ENCODE measurements around the gene NDUFB4. TPM values are rescaled to one million over a fixed set of nuclear protein-coding genes. Genes with fewer than 3 reads are reported as not detected.

NDUFB4 gene
- 163 TPM for polyA plus RNA-seq (2013, experiment 1 of 2; ENCODE audit: insufficient read length)
- polyA plus RNA-seq (2013, experiment 2 of 2; ENCODE audit: insufficient read length) = 145 TPM

DNA sequence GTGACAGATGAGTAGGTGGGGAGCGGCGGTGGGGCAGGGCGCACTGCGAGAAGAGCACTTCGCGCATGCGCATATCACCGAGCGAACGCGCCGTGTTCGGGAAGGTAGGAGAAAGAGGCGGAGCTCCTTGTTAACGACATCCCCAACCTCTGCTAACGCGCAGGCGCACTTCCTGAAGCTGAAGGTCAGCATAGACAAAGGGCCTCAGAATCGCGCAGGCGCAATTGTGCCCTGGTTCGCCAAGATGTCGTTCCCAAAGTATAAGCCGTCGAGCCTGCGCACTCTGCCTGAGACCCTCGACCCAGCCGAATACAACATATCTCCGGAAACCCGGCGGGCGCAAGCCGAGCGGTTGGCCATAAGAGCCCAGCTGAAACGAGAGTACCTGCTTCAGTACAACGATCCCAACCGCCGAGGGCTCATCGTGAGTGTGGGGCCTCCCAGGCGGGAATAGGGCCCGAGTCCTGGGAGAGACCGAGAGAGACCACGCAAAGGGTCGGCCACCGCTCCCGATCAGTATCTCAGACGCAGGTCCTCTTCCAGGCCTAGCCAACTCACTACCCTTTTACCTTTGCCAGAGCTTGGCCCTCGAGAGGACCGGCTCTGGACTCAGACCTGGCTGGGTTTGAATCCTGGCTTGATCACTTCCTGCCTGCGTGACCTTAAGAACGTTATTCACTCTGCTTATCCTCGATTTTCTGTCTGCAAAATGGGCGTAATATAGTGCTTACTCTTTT is at the start of gene NDUFB4:
TSS of gene NDUFB4 (plus strand) at position 221 of the 737 bp plus-strand sequence. CDS start at position 245, 24 bp downstream.
- DNase-seq = peak; percentile 99

GRCh38 chr3:120550546-120550945 is 45.6 kb upstream of the NDUFB4 start:
- peak; percentile 79 for DNase-seq

DNA sequence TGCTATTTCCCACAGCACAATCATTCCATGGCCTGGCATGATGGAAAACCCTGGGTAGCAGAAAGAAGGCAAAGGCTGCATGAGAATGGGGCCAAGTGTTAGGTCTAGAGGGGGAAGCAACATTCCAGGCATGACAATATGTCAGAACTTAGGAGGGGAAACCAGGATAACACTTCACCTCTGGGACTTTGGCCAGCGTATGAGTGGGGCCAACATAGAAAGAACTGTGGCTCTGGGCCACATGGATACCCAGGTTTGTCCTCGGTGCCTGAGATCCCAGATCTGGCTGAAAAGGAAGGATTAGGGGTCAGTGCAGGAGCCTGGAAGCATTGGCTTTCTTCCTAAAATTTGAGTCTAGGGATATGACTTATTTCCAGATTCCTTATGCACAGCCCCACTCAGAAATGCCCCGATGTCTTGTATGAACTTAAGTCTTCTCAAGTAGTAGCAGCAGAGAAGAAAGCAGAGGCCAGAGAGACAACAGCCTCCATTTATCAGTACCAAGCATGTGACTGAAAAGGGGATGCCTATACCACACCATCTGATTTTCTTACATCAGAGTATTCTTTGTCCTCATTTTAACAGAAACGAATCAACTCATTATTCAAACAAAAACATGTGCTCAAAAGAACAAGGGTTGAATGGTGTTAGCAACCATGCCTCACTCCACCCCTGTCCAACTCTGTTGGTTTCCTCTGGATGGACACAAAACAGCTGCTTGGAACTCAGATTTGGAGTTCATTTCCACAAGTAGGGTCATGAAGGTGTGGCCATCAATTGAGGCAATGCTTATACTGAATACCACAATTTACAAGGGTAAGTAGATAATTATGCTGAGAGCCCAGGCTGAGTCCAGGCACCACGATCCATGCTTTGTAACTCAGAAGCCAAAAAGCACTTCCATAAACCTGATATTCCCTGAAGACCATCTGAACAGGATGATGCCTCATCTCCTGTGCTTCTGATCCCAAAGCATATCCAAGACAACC is 43.7 kb upstream of the NDUFB4 start:
- no peak for DNase-seq

DNA sequence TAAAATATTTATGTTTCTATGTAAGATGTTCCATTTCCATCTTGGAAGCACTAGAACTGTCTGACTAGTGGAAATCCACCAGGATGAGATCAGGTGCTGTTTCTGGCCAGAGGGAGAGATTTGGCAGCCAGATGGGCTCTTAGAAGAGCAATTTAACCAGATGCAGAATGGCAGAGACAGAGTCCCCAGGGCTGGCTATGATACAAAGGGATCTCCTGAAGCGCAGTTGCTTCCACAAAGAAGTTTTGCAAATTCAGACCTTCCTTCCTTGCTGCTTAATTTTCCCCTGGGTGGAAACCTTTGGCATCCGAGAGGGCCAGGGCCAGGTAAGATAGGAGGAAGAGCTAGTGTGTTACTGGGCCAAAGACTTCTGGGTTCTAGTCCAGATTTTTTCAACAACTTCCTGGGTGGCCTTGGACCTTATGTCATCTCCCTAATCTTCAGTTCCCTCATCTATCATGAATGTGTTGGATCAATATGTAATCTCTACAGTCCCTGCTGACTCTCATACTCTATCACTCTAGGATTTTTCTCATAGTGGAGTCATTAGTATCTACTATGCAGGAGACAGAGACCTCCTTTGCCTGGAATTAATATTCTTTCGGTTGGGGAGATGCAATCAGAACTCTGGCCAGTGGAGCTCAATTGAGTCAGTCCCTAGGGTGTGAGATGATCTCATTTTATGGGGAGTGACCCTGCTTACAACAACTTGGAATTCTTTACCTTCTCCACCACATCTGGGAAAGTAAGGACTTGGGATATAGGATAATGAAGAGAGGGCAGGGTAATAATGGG is 41.1 kb upstream of the NDUFB4 start:
- peak; percentile 67 for DNase-seq

DNA sequence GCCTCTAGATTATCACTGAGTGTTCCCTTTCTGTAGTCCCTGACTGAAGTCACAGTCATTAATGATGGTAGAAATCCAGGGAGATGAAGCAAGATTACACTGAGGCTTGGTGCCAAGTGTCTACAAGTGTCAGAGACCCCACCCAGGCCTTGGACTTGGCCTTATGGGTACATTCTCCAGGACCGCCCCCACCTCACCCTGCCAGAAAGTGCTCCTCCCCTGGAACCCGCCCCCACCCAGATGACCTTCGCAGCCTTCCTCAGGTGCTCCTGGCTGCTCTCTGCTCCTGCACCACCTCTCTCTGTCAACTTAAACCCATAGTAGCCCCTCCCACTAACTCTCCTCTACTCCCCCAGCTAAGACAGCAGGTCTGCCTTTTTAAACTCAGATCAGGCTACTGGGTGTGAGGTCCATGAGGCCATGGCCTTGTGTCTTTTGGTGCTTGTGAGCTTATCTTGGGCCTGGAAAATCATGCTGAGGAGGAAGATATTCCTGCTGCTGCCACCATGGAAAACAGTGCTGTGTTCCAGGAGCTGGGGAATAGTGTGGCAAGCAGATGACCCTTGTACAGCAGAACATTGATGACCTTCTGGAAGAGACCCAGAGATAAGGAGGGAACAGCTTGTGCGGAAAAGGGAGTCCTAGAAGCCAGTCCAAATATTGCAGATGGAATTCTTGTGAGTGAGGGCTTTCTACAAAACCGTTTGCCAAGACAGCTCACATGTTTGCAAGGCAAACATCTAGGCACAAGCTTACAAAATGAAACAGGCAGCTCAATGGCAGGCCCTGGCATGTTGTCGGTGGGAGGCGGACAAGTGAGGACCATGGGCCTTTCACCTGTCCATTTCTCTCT is 40.3 kb upstream of the NDUFB4 start:
- DNase-seq = no peak

DNA sequence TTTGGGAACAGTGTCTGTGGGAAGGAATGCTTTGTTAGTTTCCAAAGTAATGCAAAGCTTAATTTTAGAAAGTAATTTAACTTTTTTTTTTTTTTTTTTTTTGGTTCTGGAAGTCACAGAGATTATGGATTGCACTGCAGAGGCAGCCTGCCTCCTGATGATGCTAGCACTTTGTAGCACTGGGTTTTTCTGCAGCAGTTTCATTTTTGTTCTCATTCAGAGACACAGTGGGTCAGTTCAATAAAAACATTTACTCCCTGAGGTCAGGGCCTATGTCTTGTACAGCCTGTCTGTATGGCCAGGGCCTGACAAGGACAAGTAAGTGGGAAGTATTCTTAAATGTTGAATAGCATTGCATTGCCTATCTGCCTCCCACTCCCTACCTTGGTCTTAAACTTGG is 39.0 kb upstream of the NDUFB4 start:
- DNase-seq = no peak

DNA sequence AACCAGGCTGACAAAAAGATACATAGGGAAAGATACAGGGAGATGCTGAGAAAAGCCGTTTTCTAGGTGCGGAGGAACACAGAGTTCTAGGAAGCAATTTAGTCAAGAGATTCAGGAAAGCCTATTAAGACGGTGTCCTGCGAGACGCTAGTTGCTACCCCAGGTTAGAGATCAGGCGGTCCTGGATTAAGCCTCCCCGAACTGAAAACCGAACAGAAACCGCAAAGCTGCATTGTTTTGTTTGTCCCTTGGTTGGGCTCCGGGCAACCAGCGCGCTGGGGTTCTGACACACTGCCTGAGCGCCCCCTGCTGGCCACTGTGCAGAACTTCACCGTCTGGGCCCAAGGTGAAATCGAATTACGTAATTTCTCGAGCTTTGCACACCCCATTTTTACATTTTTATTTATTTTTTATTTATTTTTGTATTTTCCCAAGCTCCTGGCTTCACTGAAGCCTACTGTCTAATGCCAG is 37.3 kb upstream of the NDUFB4 start:
- peak; percentile 86 for DNase-seq

- DNase-seq = peak; percentile 94
Measured at GRCh38 chr3:120559242-120560061, 36.7 kb upstream of the NDUFB4 start.

- peak; percentile 37 for DNase-seq
Measured at GRCh38 chr3:120560304-120561250, 35.6 kb upstream of the NDUFB4 start.

- peak; percentile 62 for DNase-seq
Measured at GRCh38 chr3:120561251-120562045, 34.7 kb upstream of the NDUFB4 start.

DNA sequence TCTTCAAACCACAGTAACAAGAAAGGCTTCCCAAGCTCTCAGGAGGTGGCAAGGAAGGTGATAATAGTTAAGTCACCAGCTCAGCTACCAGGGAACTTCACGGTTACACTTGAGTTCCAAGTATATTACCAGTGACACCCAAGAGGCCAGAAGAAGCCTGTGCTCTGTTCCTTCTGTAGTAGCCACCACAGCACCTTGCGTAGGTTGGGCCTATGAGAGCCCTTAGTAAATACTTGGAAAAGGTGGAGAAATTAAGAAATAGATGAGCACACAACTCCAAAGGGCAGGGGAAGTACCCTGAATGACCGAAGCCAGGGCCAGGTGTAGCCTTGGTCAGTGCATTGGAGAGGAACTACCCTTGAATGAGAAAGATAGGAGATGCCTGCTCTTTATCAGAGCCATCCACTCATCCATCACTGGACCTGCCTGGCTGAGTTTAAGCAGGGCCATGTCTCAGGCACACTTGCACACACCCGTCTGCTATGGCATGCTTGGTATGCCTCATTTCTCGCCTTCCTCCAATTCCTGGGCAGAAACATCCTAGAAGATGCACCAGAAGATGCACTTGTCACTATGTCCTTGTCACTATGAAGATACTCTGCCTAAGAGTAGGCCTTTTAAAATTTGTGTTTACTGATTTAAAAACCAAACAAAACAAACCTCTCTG is 32.6 kb upstream of the NDUFB4 start:
- DNase-seq = no peak

GRCh38 chr3:120566243-120566975 is 29.7 kb upstream of the NDUFB4 start:
- no peak for DNase-seq

DNA sequence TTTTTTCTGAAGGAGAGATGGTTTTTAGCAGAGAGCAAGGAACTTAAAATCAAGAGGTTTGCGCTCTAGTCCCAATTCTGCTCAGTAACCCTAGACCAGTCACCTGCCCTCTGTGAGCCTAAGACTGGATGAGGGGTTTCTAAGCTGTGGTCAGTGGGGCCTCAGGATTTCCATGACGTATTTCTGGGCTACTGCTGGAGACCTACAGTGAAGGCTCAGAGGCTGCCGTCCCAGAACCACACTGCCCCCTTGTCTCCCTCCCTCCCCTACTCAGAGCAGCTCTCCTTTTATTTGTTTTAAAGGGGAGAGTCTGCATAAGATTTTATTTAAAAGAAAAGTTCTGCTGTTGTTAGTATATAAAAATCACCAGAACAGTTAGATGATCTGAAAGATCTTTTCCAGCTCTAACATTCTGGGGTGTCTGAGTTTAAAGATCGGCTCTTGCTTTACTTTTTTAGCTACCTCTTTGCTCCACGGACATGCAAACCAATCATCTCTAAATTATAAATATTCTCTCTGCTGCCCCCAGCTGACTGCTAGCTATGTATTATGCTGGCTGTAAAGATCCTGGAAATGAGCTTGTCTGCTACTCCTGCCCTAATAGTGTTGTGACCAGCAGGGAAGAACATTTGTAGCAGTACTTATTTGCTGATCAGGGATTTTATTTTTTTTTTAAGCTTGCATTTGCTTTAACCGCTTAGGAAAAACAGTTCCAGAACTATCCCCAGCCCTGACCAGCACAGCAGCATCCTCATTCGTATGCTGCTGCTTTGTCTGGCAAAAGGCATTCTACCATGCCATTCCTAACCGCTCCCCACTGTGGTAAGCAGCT is 28.6 kb upstream of the NDUFB4 start:
- peak; percentile 41 for DNase-seq

GRCh38 chr3:120568202-120568531 is 28.0 kb upstream of the NDUFB4 start:
- DNase-seq = no peak

DNA sequence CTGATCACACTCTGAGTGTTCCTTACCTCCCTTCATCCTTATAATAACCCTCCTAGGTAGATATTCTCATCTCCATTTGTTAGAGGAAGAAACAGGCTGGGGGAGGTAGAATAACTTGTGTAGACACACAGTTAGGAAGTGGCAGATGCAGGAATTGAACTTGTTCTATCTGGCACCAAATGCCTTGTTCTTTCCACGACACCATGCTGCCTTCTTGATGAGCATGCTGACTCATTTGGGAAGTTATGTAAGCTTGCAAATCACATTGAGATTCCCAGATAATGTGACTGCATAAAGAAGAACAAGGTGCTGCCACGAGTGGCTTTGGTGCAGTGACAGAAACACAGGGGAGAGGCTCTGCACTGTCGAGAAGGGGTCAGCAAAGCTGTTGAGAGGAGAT is 27.5 kb upstream of the NDUFB4 start:
- DNase-seq = no peak
